Measurements from ENCODE around the gene SH3GLB1. TPM values are rescaled to one million over a fixed set of nuclear protein-coding genes. Genes with fewer than 3 reads are reported as not detected.
A peak's percentile ranks its signal among the peaks of the same experiment; 100 is the strongest.

SH3GLB1 gene
- total RNA-seq, 1 experiment from 2014 or later, result 36.4 TPM

GRCh38 chr1:86788300-86789206, 84.2 kb downstream of the SH3GLB1 start:
- Mint-ChIP-seq H3K9me3 (no peaks in the 10 kb centered on the region), H3K4me1 (no peaks in the 10 kb centered on the region), H3K4me3 (no peak overlapping the region), H3K27ac (no peak overlapping the region), H3K36me3 (no peaks in the 10 kb centered on the region), H3K27me3 (ENCODE audit: low read depth) (no peaks in the 10 kb centered on the region)
- no peak for DNase-seq (ENCODE audit: low spot score)
- POLR2A ChIA-PET, result no interaction called here
- no peak for ATAC-seq
- 0 out of 2 replicates have a peak, but pooled peaks have one; percentile 26 for TF ChIP-seq GABPB1 (CRISPR knock-in tag; IDR thresholded peaks at IDR 0.05)
- TF ChIP-seq, protein P1, sequence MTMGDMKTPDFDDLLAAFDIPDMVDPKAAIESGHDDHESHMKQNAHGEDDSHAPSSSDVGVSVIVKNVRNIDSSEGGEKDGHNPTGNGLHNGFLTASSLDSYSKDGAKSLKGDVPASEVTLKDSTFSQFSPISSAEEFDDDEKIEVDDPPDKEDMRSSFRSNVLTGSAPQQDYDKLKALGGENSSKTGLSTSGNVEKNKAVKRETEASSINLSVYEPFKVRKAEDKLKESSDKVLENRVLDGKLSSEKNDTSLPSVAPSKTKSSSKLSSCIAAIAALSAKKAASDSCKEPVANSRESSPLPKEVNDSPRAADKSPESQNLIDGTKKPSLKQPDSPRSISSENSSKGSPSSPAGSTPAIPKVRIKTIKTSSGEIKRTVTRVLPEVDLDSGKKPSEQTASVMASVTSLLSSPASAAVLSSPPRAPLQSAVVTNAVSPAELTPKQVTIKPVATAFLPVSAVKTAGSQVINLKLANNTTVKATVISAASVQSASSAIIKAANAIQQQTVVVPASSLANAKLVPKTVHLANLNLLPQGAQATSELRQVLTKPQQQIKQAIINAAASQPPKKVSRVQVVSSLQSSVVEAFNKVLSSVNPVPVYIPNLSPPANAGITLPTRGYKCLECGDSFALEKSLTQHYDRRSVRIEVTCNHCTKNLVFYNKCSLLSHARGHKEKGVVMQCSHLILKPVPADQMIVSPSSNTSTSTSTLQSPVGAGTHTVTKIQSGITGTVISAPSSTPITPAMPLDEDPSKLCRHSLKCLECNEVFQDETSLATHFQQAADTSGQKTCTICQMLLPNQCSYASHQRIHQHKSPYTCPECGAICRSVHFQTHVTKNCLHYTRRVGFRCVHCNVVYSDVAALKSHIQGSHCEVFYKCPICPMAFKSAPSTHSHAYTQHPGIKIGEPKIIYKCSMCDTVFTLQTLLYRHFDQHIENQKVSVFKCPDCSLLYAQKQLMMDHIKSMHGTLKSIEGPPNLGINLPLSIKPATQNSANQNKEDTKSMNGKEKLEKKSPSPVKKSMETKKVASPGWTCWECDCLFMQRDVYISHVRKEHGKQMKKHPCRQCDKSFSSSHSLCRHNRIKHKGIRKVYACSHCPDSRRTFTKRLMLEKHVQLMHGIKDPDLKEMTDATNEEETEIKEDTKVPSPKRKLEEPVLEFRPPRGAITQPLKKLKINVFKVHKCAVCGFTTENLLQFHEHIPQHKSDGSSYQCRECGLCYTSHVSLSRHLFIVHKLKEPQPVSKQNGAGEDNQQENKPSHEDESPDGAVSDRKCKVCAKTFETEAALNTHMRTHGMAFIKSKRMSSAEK (CRISPR knock-in tag; IDR thresholded peaks at IDR 0.05; ENCODE audit: borderline replicate concordance), result no peak
- CTCF ChIA-PET, result interaction anchor here (0.8 kb wide), 1 partner anchor 47 kb away, joined by 3 read pairs; no protein-coding TSS in a partner anchor

DNA sequence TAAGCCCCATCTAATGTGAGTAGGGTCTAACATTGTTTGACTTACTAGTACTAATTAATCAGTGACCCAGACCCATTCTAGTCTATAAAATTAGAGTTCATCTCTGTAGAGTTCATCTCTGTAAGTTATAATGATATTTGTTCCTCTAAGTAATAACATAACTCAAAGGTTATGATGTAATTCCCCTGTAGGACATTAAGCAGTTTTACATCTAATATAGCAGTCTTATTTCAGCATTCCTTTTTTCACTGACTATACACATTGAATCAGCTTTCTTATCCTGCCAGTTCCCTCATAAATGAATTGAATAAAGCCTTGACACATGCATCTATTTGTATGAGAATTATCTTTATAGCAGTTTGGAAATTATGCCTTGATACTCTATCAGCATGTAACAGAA, 90.9 kb downstream of the SH3GLB1 start:
- DNase-seq (ENCODE audit: low spot score) (no peak), ATAC-seq (no peak)
- Mint-ChIP-seq H3K4me1 (no peaks in the 10 kb centered on the region), H3K4me3 (no peak overlapping the region), H3K27me3 (ENCODE audit: low read depth) (no peaks in the 10 kb centered on the region), H3K9me3 (no peaks in the 10 kb centered on the region), H3K36me3 (no peaks in the 10 kb centered on the region), H3K27ac (no peak overlapping the region)
- TF ChIP-seq ZNF396 (CRISPR knock-in tag; IDR thresholded peaks at IDR 0.05; ENCODE audit: borderline replicate concordance) (no peak), NR2C2 (CRISPR knock-in tag; IDR thresholded peaks at IDR 0.05) (no peak), ATF1 (CRISPR knock-in tag; IDR thresholded peaks at IDR 0.05) (no peak), CREB1 (CRISPR knock-in tag; IDR thresholded peaks at IDR 0.05) (no peak), TP53 (CRISPR knock-in tag; IDR thresholded peaks at IDR 0.05) (no peak), FOXP4 (CRISPR knock-in tag; IDR thresholded peaks at IDR 0.05) (no peak), ATF6 (CRISPR knock-in tag; IDR thresholded peaks at IDR 0.05) (no peak), IRF2 (CRISPR knock-in tag; IDR thresholded peaks at IDR 0.05; ENCODE audit: borderline replicate concordance, low read depth) (no peak), GABPB1 (CRISPR knock-in tag; IDR thresholded peaks at IDR 0.05) (no peak)
- TF ChIP-seq, protein P2, sequence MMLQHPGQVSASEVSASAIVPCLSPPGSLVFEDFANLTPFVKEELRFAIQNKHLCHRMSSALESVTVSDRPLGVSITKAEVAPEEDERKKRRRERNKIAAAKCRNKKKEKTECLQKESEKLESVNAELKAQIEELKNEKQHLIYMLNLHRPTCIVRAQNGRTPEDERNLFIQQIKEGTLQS (CRISPR knock-in tag; conservative IDR thresholded peaks at IDR 0.05), result no peak
- TF ChIP-seq, protein P3, sequence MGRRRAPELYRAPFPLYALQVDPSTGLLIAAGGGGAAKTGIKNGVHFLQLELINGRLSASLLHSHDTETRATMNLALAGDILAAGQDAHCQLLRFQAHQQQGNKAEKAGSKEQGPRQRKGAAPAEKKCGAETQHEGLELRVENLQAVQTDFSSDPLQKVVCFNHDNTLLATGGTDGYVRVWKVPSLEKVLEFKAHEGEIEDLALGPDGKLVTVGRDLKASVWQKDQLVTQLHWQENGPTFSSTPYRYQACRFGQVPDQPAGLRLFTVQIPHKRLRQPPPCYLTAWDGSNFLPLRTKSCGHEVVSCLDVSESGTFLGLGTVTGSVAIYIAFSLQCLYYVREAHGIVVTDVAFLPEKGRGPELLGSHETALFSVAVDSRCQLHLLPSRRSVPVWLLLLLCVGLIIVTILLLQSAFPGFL (CRISPR knock-in tag; IDR thresholded peaks at IDR 0.05; ENCODE audit: borderline replicate concordance), result no peak
- CTCF ChIA-PET, result no interaction called here
- POLR2A ChIA-PET, result no interaction called here

Other genes with a start within 250 kb of the SH3GLB1 start
- gene CLCA1, start 235.6 kb upstream of the SH3GLB1 start, total RNA-seq (2021), result 0.07 to 0.14 TPM (median 0.11 TPM) in 3 replicates
- gene CLCA4, start 157.5 kb upstream of the SH3GLB1 start, total RNA-seq (2021), result not detected in 3 replicates
- gene SELENOF, start 209.6 kb downstream of the SH3GLB1 start, total RNA-seq (2021), result 152 to 156 TPM (median 156 TPM) in 3 replicates
- 19.0 to 24.7 TPM (median 19.7 TPM) in 3 replicates for gene HS2ST1, start 210.1 kb downstream of the SH3GLB1 start, total RNA-seq (2021)